GM18498 (cell line): ENCODE results near the gene OTOGL.
"Not testable (repeated sequence)": the region's sequence is repeated elsewhere in the genome, so short reads cannot be mapped to it uniquely, and the experiment has no call there.

Experiments
- ATAC-seq: cut with Tn5 transposase; IDR thresholded peaks from one replicate; pipeline ENCODE4 v1.9.1; 2021; ENCODE audit warnings: mild to moderate bottlenecking, moderate library complexity; ENCODE audit not compliant: unreplicated experiment

The OTOGL gene

DNA sequence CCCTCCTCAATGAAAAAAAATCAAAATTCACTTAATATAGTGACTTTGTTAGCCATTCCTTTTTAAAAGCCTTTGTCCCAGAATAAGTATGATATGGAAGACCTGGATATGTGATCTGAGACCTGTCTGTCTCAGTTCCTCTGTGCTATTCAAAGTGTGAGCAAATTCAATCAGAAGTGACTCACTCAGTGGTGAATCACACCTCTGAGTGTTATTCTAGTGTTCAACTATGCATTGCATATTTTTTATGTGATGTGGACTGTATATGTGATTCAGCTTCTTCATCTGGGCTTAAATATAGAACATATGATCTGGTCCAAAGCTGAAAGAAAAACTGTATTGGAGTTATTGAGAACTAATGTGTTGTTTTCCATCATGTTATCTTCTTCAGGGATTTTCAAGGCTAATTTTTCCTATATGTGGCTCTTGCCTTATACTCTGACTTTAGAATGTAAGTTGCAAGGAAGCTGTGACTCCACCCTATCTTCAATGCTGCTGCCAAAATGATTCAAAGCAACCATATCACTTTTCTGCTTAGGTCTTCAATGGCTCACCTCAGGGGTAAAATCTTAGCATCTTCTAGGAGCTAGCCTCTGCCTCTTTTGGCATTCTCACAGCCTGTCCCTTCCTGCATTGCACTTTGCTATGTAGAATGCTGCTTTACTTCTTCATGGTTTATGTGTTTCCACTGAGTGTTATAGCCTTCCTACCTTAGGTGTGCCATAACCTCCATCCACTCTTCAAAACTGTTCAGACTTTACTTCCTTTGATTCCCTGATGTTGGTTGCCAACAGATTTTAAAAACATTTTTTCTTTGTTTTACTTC lies 169.8 kb downstream of the OTOGL start:
- ATAC-seq, result peak; percentile 72

DNA sequence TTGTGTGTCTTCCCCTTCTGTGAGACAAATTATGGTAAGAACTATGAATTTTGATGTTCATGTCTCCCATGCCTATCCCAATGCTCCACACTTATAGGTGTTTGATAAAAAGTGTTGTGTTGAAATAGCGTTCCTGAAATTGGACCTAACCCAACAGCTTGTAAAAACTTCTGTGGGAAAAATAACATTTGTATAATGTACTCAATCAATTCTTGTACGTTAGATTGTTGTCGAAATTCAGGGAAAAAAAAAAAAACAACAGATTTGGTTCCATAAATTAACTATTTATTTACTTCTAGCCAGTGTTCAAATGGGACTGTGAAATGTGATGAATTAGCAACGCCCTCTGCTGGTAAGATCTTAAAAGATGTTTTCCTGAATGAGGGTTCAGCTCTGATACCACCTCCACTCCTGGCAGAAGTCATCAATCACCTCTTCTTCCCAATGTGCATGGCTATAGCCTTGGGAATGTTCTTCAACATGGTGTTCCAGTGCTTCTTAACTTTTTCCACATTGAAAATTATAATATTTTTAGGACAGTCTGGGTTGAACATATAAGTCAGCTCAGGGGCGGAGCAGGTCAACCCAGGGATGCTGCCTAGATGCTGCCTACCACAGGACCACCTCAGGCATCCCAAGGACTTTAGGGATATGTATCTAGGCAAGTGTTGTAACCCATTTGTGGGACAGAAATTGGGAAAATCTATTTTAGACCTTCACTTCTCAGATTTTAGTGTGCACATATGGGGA lies 170.6 kb downstream of the OTOGL start:
- ATAC-seq, result no peak

DNA sequence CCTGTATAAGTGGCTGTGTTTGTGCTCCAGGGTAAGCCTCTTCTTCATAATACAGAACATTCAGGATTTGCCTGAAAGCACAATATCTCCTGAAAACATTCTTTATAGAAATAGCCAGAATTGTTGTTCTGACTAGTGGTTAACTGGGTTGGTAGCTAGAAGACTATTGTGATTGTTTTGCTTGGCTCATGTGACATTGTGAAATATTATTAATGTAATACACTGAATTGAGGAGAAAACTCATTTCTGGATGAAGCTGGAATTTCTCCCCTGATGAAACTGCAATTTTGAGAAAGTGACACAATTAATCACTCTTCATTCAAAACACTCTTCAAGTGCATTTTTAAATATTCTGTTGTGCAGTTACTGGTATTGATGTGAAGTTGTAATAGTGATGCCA lies 172.4 kb downstream of the OTOGL start:
- no peak for ATAC-seq

DNA sequence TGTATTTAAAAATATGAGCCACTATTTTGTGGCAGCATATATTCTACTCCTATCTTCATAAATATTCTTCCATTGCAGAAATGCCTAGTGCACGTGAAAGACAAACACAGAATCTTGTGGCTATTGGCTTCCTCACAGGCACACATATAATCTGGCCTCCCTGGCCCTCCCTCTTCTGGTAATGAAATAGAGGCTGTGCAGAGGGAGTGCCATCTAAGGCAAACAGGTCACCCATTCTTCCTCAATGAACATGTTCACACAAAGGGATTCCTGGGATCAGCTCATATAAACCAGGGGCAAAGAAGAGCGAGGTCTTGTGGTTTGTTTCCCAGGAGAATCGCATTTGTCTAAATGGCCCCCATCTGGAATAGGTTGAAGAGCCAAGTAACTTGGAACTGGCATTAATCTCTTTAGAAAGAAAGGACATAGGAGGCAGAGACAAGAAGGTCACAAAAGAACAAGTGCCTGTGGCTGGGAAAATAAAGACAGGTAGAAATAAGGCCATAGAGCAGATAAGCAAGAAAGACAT lies 173.1 kb downstream of the OTOGL start:
- no peak for ATAC-seq

DNA sequence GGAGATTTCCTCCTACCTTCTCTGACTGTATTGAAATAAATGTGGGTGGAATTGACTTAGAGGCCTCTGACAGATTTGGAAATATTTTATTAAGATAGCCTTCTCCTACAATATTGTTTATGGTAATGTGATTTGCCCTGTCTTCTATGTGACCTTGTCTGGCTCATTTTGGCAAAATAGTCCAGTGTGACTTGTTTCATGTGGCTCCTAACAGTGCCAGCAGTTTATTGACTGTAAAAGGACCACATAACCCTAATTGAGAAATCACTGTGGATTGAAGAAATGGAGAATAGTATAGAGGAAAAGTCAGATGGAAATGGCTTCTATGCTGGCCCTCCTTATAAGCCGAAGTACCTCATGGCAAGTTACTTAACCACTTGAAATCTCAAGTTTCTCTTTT lies 173.8 kb downstream of the OTOGL start:
- ATAC-seq, result no peak

GRCh38 chr12:80277732-80278131 lies 178.4 kb downstream of the OTOGL start:
- ATAC-seq, result no peak

GRCh38 chr12:80282226-80282625 lies 182.9 kb downstream of the OTOGL start:
- ATAC-seq, result no peak

DNA sequence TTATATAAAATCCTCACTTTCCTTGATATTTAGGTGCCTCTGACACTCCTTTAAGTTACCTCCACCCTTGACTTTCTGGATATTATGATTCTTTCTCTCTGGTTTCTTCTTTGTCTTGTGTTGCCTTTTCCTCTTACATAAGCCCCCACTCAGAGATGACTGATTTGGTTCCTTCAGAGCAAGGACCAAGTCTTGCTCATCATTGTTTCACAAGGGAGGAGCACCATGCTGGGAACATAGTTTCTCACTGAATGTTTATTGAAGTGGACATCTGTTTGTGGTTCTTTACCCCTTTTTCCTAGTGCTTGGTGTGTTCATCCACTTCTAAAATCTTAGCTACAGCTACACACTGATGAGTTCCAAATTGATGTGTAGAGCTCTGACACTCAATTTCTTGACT lies 183.4 kb downstream of the OTOGL start:
- no peak for ATAC-seq

DNA sequence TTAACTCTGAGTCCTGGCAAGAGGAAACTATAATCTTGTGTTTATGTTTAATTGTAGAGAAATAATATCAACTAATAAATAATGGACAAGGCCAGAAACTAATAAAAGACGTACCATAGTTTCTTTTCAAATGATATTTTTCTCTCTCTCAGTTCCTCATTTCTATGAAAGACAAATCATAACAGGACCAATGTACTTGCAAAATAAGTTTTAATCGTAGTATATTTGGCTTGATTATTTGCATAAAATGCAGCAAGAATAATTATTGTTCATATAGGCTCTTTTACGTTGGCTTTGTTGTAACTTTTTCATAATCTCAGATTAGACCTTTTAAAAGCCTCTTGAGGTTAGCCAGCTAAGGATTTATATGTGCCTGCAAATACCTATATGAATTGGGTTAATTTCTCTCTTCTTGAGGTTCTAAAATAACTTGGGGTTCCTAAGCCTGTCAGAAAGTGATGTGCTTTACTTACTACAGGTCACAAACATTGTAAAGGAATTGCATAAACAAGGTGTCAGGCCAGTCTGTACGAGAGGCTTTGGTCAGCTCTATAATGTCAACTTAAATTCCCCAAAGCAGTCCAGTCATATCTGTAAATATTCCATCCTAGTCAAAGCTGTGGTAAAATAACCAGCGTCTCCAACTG lies 191.9 kb downstream of the OTOGL start:
- ATAC-seq, result peak; percentile 49

DNA sequence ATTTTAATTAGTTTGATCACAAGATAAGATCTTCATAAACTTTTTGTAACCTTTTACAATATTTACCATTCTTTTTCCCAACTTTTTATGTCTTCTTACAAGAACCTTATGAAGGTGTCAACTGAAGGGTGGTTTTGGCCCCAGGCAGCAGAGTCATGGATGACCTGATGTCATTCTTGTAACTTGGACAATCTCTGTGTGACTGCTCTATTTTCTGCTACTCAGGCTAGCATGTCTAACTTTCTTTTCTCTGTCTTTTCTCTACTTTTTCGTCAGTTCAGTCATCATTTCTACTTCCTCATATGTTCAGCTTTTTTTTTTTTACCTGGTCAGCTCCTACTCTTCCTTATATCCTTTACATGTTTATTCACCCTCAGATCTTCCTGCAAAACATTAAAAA lies 194.0 kb downstream of the OTOGL start:
- ATAC-seq, result peak; percentile 61

DNA sequence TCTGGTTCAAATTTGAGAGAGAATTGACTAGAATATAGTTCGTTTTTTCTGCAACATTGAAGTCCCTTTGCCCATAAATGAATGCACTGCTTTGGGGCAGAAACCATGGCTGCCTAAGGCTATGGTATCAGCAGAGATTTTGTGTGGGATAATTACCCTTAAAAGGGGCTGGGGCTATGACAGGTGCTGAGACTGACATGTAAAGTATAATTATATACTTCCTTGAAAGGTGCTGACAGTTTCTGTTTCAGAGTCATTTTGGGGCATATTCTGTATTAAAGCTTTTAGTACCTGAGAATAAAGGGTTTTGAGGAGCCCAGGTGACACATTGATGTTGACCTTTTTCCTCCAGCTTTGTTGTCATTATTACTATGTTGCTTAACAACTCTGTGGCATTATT lies 194.4 kb downstream of the OTOGL start:
- ATAC-seq, result peak; percentile 81

DNA sequence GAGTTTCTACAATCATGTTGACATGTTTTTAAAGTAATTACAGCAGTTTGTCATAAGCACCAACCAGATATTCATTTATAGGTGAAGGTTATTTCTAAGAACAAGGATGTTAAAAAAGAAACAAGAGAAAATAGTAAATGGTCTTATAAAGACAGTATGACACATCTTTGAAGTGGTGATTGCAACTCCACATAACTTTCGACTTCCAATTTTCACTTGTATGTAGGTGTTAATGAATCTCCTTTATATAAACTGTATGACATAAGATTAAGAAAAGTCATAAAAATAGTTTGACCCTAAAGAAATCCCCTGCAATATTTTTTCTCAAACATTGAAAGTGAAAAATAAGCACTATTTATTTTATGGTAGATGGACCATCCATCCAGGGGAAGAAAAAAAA lies 199.9 kb downstream of the OTOGL start:
- peak; percentile 38 for ATAC-seq

DNA sequence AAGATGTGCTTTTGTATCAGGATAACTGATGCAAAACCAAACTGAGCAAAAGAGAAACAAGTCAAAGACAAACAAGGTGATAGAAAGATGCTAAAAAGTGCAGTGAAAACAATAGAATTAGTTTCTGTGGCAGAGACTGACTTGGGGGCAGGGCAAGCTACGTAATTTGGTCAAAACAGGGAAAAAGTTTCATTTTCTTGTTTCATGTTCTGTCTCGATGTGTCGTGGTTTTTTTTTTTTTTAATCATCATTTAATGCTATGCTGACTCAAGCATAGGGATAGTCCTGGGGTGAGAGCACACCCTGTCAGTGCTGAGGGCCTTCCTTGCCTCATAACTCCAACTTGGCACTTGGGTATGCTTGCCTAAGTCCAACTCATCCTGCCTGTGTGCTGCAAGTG lies 200.6 kb downstream of the OTOGL start:
- peak; percentile 85 for ATAC-seq

- ATAC-seq, result not testable (repeated sequence)
Observed at GRCh38 chr12:80307436-80307835, 208.1 kb downstream of the OTOGL start.

DNA sequence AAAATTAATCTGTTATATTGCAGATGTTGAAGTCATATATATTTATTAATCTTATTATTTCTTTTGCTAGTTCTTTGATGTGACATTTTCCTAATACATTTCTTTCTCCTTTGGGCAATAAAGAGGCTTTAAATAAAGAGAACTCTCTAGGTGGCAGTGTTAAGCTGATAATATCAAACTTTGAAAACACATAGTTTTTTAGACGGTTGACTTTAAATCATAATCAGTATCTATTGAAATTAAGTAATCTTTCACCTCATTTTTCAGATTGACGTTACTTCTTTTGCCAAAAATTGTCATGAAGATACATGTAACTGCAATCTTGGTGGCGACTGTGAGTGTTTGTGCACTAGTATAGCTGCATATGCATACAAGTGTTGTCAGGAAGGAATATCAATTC lies 213.9 kb downstream of the OTOGL start:
- no peak for ATAC-seq

DNA sequence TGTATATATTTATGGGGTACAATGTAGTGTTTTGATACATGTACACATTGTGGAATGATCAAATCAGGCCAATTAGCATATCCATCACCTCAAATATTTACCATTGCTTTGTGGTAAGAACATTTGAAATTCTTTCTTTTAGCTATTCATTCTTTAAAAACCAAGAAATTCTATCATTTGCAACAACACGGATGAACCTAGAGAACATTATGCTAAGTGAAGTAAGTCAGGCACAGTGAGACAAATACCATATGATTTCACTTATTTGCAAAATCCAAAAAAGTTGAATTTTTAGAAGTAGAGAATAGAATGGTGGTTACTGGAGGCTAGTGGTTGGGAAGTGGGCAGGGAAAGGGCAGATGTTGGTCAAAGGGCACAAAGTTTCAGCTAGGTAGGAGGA lies 215.4 kb downstream of the OTOGL start:
- ATAC-seq, result no peak

- no peak for ATAC-seq
Observed at GRCh38 chr12:80316222-80316621, 216.9 kb downstream of the OTOGL start.

- ATAC-seq, result no peak
Observed at GRCh38 chr12:80317307-80317706, 218.0 kb downstream of the OTOGL start.

GRCh38 chr12:80317899-80318298 lies 218.6 kb downstream of the OTOGL start:
- ATAC-seq, result no peak

DNA sequence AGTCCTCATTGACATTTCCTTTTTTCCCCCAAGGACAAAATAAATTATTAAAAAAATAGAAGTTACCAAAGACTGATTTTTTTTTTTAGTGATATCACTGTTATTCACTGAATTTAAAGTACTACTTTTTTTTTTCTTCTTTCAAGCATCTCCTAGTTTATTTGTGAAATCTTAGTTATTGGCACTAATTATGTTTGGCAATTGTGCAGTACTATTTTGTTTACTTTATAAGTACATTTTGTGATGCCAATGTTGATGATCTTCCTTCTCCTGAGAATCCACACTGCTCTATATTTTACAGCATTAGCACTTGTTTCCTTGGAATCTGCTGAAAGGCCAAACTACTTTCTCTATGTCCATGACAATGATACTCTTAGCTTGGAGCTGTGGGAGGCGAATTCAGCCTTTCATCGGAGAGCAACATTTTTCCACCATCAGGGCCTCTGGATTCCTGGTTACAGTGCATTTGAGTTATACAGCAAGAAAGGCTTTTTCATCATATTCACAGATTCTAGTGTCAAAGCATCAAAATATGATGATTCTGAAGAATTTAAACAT lies 220.9 kb downstream of the OTOGL start:
- no peak for ATAC-seq

DNA sequence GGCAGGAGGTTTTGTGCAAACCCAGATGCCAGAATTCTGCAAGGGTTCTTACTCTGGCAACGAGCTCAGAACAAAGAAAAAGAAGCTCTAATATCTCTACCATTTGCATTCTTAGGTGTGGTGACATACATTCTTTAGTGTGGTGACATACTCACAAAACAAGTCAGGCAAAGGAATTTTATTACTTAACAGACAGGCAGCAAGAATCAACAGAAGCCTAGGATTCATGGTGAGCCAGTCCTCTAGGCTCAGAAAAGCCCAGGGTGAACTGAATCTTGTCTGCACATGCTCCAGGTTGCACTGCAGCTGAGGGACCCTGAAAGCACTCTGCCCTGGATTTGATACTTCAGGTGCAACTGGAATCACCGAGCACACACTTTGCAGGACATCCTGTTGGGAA lies 222.3 kb downstream of the OTOGL start:
- ATAC-seq, result no peak
